Measurements from ENCODE around the gene SCAF4. TPM values are rescaled to one million over a fixed set of nuclear protein-coding genes. Genes with fewer than 3 reads are reported as not detected.

Gene SCAF4
- total RNA-seq, 4 donors from 2014 or later: 15.6 to 34.2 (median 17.7) TPM

DNA sequence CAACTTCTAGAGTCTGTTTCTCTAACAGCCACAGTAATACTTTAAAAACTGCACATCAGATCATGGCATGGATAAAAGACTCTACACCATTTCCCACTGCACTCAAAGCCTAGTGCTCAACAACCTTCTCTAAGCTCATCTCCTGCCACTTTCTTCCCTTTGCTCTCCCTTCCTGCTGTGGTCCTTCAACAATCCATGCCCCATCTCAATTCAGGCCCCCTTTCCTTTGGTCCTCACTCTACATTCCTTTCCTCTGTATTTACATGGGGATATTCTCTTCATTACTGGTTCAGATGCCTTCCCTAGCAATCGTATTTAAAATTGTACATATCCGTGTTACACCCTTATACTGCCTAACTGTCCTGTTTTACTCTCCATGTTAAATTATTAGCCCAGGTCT is 53.4 kb downstream of the SCAF4 start:
- TF ChIP-seq, protein P1, sequence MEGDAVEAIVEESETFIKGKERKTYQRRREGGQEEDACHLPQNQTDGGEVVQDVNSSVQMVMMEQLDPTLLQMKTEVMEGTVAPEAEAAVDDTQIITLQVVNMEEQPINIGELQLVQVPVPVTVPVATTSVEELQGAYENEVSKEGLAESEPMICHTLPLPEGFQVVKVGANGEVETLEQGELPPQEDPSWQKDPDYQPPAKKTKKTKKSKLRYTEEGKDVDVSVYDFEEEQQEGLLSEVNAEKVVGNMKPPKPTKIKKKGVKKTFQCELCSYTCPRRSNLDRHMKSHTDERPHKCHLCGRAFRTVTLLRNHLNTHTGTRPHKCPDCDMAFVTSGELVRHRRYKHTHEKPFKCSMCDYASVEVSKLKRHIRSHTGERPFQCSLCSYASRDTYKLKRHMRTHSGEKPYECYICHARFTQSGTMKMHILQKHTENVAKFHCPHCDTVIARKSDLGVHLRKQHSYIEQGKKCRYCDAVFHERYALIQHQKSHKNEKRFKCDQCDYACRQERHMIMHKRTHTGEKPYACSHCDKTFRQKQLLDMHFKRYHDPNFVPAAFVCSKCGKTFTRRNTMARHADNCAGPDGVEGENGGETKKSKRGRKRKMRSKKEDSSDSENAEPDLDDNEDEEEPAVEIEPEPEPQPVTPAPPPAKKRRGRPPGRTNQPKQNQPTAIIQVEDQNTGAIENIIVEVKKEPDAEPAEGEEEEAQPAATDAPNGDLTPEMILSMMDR (IDR thresholded peaks at IDR 0.05; ENCODE audit: low read depth): no peak

DNA sequence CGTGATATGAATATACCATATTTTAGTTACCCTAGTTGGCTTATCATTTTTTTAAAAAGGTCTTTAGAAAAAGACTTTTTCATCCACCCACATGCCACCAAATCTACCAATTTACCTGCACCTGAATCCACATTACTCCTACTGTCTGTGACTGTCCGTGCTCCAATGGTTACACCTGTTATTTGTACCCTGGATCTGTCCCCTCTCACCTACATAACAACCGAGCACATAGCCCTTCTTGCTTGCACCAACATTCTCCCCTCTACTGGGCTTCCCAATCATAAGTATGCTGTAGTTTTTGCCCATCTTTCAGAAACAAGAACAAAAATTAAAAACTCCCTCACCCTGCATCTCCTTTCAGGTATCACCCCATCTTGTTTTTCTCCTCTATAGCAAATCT is 54.9 kb downstream of the SCAF4 start:
- TF ChIP-seq, protein P1 (IDR thresholded peaks at IDR 0.05; ENCODE audit: low read depth): no peak

DNA sequence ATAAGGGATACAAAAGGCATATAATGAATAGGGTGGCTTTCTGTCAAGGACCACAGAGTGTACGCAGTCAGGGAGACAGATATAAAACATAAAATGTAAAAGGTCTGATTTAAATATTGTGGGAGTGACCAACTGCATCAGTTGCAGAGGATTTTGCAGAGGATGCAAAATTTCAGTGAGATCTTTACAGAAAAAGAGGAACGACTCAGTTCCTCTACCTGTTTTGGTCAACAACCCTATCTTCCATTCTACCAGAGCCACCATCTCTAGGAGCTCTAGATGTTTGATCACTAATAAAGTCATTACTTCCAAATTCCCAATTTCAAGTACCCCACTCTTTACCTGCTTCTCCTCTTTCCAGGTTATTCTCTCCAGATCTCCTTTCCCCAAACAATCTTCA is 56.0 kb downstream of the SCAF4 start:
- TF ChIP-seq, protein P1 (IDR thresholded peaks at IDR 0.05; ENCODE audit: low read depth): no peak

DNA sequence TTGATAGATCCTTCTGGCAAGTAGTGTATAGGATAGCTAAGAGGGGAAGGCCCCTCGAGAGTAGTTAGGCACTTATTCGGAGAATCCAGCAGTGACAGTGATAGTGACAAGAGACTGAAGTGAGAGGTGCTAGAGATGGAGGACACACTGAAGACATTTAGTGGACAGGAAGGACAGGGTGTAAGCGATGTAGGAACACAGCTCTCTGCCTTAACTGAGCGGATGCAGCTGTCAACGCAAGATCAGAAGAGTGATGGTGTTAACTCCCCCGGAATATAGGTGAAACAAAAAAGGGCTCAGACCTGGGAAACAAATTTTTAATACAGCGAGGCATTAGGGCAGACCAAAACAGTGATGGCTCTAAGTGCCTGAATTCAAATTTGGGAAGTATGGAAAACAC is 56.6 kb downstream of the SCAF4 start:
- TF ChIP-seq, protein P1 (IDR thresholded peaks at IDR 0.05; ENCODE audit: low read depth): no peak

DNA sequence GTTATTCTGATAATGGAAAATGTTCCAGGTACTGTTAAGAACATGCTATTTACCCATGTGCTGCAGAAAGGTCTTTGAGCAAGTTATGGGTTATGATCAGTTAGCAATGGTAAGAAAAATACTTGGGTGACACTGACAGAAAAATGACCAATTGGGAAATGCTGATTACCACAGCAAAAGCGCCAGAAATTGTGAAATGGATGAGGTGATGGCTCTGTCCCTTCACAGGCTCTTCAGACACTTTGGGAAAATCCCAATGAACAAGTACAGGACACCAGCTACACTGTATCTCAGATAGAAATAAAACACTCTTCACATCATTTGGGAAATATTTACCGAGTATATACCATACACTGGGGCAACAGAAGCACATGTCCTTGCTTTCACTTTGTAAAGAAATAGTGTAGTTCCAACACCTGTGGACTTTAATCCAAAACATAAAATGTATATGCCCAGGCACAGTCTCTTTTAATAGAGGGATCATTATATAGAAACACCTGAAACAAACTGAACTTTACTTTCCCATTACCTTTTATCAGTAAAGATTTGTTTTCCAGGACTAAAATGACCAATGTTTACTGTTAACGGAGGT is 58.5 kb downstream of the SCAF4 start:
- TF ChIP-seq, protein P1 (IDR thresholded peaks at IDR 0.05; ENCODE audit: low read depth): no peak

DNA sequence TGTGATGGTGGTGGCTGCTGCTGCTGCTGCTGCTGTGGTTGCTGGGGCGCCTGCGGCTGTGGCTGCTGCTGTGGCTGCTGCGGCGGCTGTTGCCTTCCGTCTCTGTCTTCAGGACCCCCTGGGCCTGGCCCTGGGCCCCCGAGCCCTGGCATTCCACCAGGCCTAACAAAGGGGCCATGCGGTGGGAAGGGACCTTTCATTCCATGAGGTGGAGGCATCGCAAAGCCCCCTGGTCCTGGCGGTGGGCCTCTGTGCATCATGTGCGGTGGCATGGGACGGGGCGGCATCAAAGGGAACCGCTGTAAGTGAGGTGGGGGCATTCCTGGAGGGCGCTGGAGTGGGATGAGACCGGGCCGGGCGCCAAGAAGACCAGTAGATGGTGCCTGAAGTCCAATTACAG is 60.0 kb downstream of the SCAF4 start:
- TF ChIP-seq, protein P1 (IDR thresholded peaks at IDR 0.05; ENCODE audit: low read depth): no peak

DNA sequence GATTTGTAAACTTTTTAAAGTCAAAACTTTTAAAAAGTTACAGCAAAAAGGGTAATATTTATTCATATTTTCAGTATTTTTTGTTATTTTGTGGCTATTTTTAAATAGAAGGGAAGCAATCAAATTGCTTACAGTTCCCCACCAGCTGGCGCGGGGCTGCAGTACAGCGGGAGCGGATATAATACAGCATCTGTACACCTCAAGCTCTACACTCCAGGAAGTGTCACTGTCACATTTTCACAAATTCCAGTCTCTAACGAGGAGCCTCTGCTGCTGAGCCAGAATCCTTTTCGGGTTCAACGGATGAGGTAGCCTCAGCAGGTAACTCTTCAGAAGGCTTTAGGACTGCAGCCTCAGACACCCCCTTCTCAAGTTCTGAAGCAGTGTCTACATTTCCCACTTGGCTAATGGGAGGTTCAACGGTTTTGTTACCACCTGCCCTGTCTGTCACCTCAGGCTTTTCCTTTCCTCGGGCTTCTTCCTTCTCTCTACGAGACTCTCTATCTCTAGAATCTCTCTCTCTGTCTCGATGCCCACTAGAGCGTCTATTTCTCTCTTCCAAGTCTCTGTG is 60.7 kb downstream of the SCAF4 start:
- TF ChIP-seq, protein P1 (IDR thresholded peaks at IDR 0.05; ENCODE audit: low read depth): no peak
